NCI-H446 (cell line): Measurements from ENCODE around the gene CFAP221.
A peak's percentile ranks its signal among the peaks of the same experiment; 100 is the strongest.
"Not testable (repeated sequence)": the region's sequence is repeated elsewhere in the genome, so short reads cannot be mapped to it uniquely, and the experiment has no call there.

Experiments
- DNase-seq, 2 experiments: peaks; one replicate each; lab custom pipeline; 2025; lab: John Stamatoyannopoulos, UW

CFAP221 gene

DNA sequence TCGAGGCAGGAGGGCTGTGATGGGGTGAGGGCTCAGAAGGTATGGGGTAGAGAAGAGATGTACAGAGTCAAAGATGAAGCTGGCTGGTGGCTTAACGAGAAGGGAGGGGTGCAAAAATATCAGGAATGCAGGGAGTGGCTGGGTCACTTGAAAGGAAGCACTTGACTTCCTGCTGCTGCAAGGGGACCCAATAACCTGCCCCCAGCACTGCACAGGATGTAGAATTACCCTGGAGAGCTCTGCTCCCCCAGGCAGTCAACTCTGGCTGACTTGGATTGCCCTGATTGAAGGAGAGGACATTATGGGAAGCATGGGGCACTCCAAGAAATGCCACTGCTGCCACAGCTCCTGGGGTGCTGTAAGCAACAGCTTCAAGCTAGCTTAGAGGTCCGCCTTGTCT lies 41.8 kb downstream of the CFAP221 start:
- no peak for DNase-seq

- DNase-seq, result no peak
Measured at GRCh38 chr2:119590873-119591272, 46.6 kb downstream of the CFAP221 start.

DNA sequence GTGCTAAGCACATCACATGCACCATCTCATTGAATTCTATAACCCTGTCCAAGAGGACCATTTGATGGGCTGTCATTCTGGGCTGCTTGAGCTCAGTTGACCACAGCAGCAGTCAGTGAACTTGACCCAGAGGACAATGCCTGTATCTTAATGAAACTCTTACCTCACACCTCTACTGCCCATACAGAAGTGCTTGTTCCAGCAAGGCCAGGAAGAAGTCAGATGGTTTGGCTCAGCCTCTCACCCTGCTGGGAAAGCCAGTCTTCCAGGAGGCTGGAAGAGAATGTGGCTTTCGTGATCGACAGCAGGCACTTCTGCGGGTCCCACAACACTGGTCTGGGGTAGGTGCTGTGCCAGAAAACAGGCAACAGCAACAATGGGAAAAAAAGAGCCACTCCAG lies 47.3 kb downstream of the CFAP221 start:
- peak in 1 of 2 experiments; percentile 10 for DNase-seq

- no peak for DNase-seq
Measured at GRCh38 chr2:119592436-119592835, 48.2 kb downstream of the CFAP221 start.

GRCh38 chr2:119596638-119597037 lies 52.4 kb downstream of the CFAP221 start:
- no peak for DNase-seq

GRCh38 chr2:119598596-119599263 lies 54.5 kb downstream of the CFAP221 start:
- peak; percentile 29 to 52 for DNase-seq

DNA sequence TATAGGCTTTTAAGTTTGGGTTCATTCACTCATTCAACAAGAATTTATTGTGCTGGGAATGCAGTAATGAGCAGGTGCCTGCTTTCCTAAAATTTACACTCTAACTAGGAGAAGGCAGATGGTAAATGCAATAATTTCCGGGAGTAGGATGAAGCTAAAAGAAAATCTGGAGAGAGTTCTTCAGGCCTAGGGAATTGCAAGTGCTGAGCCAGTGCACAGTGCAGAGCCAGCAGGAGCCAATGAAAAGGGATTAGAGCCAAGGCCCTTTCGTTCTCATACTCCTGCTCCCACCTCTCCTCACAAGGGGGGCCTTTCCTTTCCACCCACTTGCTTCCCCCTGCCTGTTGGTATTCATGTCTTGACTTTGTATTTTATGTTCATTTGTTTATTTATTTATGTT lies 55.1 kb downstream of the CFAP221 start:
- peak in 1 of 2 experiments; percentile 19 for DNase-seq

GRCh38 chr2:119605096-119605495 lies 60.8 kb downstream of the CFAP221 start:
- no peak for DNase-seq

GRCh38 chr2:119606674-119607073 lies 62.4 kb downstream of the CFAP221 start:
- no peak for DNase-seq

- DNase-seq, result no peak
Measured at GRCh38 chr2:119608553-119608952, 64.3 kb downstream of the CFAP221 start.

DNA sequence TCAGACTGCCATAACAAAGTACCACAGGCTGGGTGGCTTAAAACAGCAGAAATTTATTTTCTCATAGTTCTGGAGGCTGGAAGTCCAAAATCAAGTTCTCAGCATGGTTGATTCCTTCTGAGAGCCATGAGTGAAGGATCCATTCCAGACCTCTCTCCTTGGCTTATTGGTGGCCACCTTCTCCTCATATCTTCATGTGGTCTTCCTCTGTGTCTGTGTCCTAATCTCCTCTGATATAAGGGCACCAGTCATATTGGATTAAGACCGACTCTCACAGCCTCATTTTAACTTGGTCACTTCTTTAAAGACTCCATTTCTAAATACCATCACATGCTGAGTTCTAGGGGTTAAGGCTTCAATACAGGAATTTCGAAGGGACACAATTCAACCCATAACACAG lies 65.1 kb downstream of the CFAP221 start:
- DNase-seq, result no peak

DNA sequence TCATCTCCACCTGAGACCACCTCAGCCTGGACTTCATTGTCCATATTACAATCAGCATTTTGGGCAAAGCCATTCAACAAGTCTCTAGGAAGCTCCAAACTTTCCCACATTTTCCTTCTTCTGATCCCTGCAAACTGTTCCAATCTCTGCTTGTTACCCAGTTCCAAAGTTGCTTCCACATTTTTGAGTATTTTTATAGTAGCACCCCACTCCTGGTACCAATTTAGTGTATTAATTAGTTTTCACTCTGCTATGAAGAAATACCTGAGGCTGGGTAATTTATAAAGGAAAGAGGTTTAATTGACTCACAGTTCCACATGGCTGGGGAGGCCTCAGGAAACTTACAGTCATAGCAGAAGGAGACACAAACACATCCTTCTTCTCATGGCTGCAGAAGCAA lies 69.9 kb downstream of the CFAP221 start:
- not testable (repeated sequence) for DNase-seq

DNA sequence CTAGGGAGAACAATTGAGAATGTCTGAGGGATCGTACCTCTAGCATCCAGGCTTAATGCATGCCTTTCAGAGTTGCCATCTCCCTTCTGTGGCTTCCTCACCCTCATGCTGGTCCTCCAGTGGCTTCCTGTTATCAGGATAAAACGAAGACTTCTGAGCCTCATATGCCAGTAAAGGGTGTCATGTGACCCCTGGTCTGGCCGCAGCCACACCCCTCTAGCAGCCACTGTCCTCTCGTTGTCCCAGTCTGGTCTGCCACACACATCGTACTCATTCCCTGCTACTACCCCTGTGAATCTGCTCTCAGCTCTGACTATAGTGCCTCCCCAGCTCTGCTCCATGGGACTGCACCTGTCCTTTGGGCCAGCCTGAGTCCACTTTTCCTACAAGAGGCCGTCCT lies 72.2 kb downstream of the CFAP221 start:
- DNase-seq, result no peak

GRCh38 chr2:119617455-119617854 lies 73.2 kb downstream of the CFAP221 start:
- DNase-seq, result no peak

- not testable (repeated sequence) for DNase-seq
Measured at GRCh38 chr2:119618725-119619124, 74.5 kb downstream of the CFAP221 start.

DNA sequence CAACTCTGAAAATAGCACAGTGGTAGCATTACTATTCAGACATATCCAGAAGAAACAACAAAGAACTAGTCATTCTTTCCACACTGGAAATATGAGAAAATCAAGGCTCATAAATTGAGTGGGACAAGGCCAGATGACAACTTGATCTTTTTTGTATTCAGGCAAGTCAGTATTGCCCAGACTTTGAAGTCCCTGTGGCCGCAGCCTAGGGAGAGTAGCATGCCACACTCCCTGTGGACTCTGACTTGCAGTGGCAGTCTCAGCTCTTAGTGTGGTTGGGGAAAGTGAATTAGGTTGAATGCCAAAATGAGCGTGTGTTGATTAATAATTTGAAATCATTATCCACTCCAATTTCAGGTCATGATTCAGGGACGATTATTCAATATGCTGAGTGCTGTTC lies 81.0 kb downstream of the CFAP221 start:
- DNase-seq, result no peak

GRCh38 chr2:119629323-119629825 lies 85.1 kb downstream of the CFAP221 start:
- no peak for DNase-seq

DNA sequence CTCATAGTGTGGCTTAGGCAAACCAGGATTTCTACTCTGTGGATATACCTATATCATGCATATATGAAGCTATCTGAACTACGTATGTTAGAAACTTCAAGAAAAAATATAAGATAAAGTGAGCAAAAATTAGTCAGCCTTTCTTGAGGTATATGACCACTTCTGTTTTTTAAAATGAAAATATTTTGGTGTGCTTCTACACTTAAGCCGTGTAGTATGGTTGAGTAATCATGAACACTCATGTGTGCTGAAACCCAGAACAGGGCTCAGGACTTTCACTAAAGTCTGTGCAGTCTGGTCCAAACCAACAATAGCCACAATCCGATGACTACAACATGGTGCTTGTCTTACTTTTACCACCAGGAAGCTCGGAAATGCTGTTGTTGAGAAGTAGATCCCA lies 85.9 kb downstream of the CFAP221 start:
- DNase-seq, result no peak

DNA sequence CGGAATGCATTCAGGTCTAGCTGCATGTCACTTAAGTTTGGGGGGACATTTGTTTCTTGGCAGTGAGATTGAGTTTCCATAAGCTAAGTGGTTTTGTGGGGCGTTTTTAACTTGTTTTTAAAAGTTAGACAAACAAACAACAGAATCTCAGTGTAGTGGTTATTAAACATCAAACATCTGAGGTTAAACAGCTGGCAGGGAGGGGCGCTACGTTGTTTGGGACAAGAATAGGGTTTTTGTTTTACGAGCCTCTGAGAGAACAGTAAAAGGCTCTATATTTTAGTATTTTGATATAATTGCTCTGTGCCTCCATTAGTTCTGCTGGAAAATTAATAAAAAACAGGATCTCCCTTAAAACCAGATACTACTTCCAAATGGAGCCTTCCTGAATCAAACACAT lies 93.1 kb downstream of the CFAP221 start:
- DNase-seq, result no peak

- no peak for DNase-seq
Measured at GRCh38 chr2:119638246-119638645, 94.0 kb downstream of the CFAP221 start.

DNA sequence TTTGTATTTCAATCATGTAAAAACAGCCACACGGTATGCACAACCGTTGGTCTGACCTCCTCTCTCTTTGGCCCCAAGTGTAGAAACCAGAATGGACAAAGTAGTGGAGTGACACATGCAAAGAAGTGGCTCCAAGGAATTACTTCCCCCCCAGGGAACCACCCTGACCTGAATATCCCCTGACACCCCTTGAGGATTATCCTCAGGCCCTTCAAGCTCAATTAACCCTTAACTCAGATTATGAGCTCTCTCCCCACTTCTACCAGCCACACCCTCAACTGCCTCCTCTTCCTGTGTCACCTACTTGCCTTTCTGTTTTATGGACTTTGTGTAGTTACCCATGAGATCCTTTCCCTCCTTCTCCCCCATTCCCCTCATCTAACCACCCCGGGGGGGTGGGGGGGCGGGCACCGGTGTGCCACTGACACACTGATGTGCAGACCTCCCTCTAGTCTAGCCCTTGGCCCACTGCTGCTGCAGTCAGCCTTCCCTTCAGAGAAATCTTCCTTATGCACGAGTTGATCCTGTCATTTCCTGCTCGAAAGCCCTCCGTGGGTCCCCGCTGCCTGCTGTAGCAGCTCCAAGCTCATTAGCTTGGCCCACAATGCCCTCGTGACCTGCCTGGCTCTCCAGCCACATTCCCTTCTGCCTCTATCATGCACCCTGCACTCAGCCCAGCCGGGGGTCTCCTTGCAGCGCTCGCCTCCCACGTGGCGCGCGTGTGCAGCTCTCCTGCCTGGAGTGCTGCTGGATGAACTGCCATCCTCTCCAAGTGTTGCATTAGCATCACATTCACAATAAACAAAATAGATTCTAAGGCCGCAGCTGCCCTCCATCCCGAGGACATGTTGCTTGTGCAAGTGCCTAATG lies 94.7 kb downstream of the CFAP221 start:
- no peak for DNase-seq

- DNase-seq, result peak; percentile 57 to 76
Measured at GRCh38 chr2:119641562-119642258, 97.5 kb downstream of the CFAP221 start.

DNA sequence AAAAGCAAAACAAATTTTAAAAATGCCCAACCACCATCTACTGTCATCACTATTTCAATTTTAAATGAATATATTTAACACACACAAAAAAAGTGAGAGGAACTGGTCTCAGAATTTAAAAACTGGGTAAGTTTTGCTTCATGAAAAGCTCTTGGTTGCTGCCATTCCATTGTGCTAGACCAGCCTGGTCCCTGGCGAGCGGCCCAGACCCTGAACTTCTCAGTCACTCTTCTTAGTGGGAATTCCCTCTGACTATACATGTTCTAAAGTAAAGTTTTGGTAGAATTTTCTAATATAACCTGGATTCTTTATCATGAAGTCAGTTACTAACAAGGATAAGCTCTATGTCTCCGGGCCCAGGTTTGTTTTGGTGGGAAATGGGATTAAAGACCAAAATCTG lies 99.9 kb downstream of the CFAP221 start:
- DNase-seq, result no peak
